ENCODE results near the gene VAPA. TPM values are rescaled to one million over a fixed set of nuclear protein-coding genes. Genes with fewer than 3 reads are reported as not detected.

Gene VAPA
- total and polyA plus RNA-seq, 10 of the 15 experiments (the other 5 are each of a cell fraction or from before 2014, with no cell fraction given), result 70.9 to 252 (median 166) TPM

DNA sequence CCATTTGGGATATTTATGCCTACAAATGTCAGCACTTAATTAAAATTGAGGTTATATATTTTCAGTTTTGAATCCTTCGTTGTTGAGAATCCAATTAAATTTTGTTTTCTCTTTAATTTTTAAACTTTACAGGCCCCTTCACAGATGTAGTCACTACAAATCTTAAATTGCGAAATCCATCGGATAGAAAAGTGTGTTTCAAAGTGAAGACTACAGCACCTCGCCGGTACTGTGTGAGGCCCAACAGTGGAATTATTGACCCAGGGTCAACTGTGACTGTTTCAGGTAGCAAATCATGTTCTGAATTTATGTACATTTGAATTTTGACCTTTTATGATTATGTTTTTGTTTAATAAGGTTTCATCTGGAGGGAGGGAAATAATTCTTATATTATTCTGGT is 17.9 kb downstream of the VAPA start (continued):
- no peak for TF ChIP-seq NBN (IDR thresholded peaks at IDR 0.05)

DNA sequence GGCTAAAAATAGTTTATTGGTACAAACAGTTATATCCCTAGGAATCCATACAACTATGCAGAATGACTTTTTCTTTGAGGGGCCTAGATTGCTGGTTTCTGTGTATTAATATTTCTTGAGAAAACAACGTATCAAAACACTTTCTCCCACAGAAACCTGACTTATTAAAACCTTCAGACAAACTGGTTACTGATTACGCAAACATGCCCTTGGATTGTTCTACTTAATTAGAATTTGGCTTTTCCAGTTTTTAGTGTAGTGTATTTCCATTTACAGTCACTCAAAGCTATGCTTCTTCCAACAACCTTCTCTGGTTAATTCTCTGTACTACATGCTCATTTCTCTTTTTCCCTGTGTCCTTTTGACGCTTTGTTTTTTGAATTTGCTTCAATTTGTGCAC is 20.0 kb downstream of the VAPA start:
- POLR2A ChIA-PET, result no interaction called here
- no peak for DNase-seq (ENCODE audit: low read depth, low spot score)
- Histone ChIP-seq H3K9me3 (replicated peaks; ENCODE audit: control insufficient read depth, insufficient read depth, low read length) (no peaks in the 10 kb centered on the region), H3K27me3 (replicated peaks in 1 of 2; ENCODE audit: control insufficient read depth in 2 of 2, insufficient read depth in 2 of 2, low read length in 1 of 2) (no peaks in the 10 kb centered on the region), H3K9ac (ENCODE audit: control insufficient read depth, insufficient read depth, low read length) (no peak overlapping the region), H3K4me1 (ENCODE audit: control insufficient read depth, insufficient read depth, low read length) (no peaks in the 10 kb centered on the region), H3K4me3 (no peak overlapping the region), H4K20me1 (ENCODE audit: control insufficient read depth, insufficient read depth) (0 out of 2 replicates have a peak, but pooled peaks cover 2% of the 10 kb centered on the region), H3K4me2 (ENCODE audit: control insufficient read depth, insufficient read depth) (no peak overlapping the region), H2AFZ (ENCODE audit: control insufficient read depth, low read depth, low read length) (no peak overlapping the region), H3K79me2 (ENCODE audit: control insufficient read depth, insufficient read depth, low read length) (peaks cover 41% of the 10 kb centered on the region), H3K36me3 (ENCODE audit: control insufficient read depth in 2 of 2, insufficient read depth in 2 of 2, low read length in 1 of 2) (peaks cover 5 to 28% of the 10 kb centered on the region in 2 experiments), H3K27ac (ENCODE audit: control insufficient read depth, insufficient read depth) (no peak overlapping the region)
- RAD21 ChIA-PET (ENCODE audit: unreplicated experiment), result no interaction called here
- ATAC-seq, result no peak
- no TSS peak for BruUV-seq (replicated peaks)
- intact Hi-C loops (cut with micrococcal nuclease; ENCODE audit: unreplicated experiment) (no loop called here), in situ Hi-C loops (cut with MboI) (no loop called here)
- no peak for FAIRE-seq
- SMC1A ChIA-PET (ENCODE audit: uncharacterized antibody, unreplicated experiment), result no interaction called here
- TF ChIP-seq POU2F2 (IDR thresholded peaks at IDR 0.05; ENCODE audit: borderline replicate concordance, low read depth, low read length) (no peak), YY1 (IDR thresholded peaks at IDR 0.05; ENCODE audit: low read depth, low read length) (no peak), ETV6 (conservative IDR thresholded peaks at IDR 0.05 in 1 of 2, IDR thresholded peaks at IDR 0.05 in 1 of 2; ENCODE audit: borderline replicate concordance in 1 of 2, low read depth in 1 of 2) (no peak), RUNX3 (IDR thresholded peaks at IDR 0.05; ENCODE audit: low read length) (no peak), SUZ12 (IDR thresholded peaks at IDR 0.05; ENCODE audit: unreplicated experiment) (no peak), CBFB (IDR thresholded peaks at IDR 0.05; ENCODE audit: low read depth) (no peak), MYB (IDR thresholded peaks at IDR 0.05; ENCODE audit: borderline replicate concordance, low read depth, low read length) (no peak), RBBP5 (conservative IDR thresholded peaks at IDR 0.05) (no peak)
- TF ChIP-seq, protein P1, sequence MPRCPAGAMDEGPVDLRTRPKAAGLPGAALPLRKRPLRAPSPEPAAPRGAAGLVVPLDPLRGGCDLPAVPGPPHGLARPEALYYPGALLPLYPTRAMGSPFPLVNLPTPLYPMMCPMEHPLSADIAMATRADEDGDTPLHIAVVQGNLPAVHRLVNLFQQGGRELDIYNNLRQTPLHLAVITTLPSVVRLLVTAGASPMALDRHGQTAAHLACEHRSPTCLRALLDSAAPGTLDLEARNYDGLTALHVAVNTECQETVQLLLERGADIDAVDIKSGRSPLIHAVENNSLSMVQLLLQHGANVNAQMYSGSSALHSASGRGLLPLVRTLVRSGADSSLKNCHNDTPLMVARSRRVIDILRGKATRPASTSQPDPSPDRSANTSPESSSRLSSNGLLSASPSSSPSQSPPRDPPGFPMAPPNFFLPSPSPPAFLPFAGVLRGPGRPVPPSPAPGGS (IDR thresholded peaks at IDR 0.05; ENCODE audit: borderline replicate concordance, insufficient read depth, low read depth, low read length, poor library complexity, severe bottlenecking), result no peak
- CTCF ChIA-PET, result no interaction called here
- WGBS (ENCODE audit: insufficient coverage, insufficient replicate concordance, low lambda C conversion rate, missing lambda C conversion rate), result 93% methylated on average over 3 of the region's 3 CpGs

All from GM12878 (cell line).